Posterior vena cava (tissue), 2 donors: ENCODE results near the gene NTM. TPM values are rescaled to one million over a fixed set of nuclear protein-coding genes. Genes with fewer than 3 reads are reported as not detected.

Experiments used
- DNase-seq: peaks from one replicate; pipeline ENCODE4 v3.0.0-alpha.2; 2020; ENCODE audit warnings: low spot score
- intact Hi-C, 2 donors: fragments of 100-400 bp; cut with DNase I; formaldehyde crosslinking; loops; one replicate each; pipeline versions ENCODE4 v1.14.1 to v1.14.2; 2022 to 2023
- total RNA-seq, 2 donors: library from RNA; stranded (reverse); fragmentation: NEBNext Ultra II Directional; extraction: Animal tissue kit (Norgen Biotek cat#: 25700); gene quantifications; one replicate each; pipeline ENCODE4 v1.2.1, GENCODE V29; 2021
- donor health status: DM: yes; HTN: yes; CAD: no.
- donor health status: DM: yes; HTN: yes; CAD: no.

NTM gene
- total RNA-seq, 2 donors from 2014 or later = 8.2 to 16.1 TPM

- intact Hi-C loops = no loop called here
- DNase-seq = no peak
These were observed 388.7 kb downstream of the NTM start for GRCh38 chr11:131759140-131759539.

GRCh38 chr11:131760091-131761061 lies 390.0 kb downstream of the NTM start:
- DNase-seq = no peak
- intact Hi-C loops = no loop called here

GRCh38 chr11:131762346-131763110 lies 392.1 kb downstream of the NTM start:
- intact Hi-C loops = no loop called here
- DNase-seq = no peak

- DNase-seq = no peak
- intact Hi-C loops = no loop called here
These were observed 392.9 kb downstream of the NTM start for GRCh38 chr11:131763193-131763890.

- no peak for DNase-seq
- intact Hi-C loops = no loop called here
These were observed 393.7 kb downstream of the NTM start for GRCh38 chr11:131764126-131764525.

- intact Hi-C loops = no loop called here
- DNase-seq = no peak
These were observed 394.2 kb downstream of the NTM start for GRCh38 chr11:131764649-131765048.

GRCh38 chr11:131766637-131767036 lies 396.2 kb downstream of the NTM start:
- intact Hi-C loops = no loop called here
- no peak for DNase-seq

- DNase-seq = no peak
These were observed 397.0 kb downstream of the NTM start for GRCh38 chr11:131767421-131767820.

GRCh38 chr11:131770801-131771200 lies 400.4 kb downstream of the NTM start:
- intact Hi-C loops = no loop called here

More at GRCh38 chr11:131767421-131767820, 397.0 kb downstream of the NTM start:
- intact Hi-C loops = no loop called here

GRCh38 chr11:131771471-131771870 lies 401.1 kb downstream of the NTM start:
- intact Hi-C loops = no loop called here
- no peak for DNase-seq

More at GRCh38 chr11:131770801-131771200, 400.4 kb downstream of the NTM start:
- no peak for DNase-seq

GRCh38 chr11:131773626-131774025 lies 403.2 kb downstream of the NTM start:
- intact Hi-C loops = no loop called here
- no peak for DNase-seq

GRCh38 chr11:131776211-131776610 lies 405.8 kb downstream of the NTM start:
- intact Hi-C loops = no loop called here
- no peak for DNase-seq

- intact Hi-C loops = no loop called here
- no peak for DNase-seq
These were observed 415.4 kb downstream of the NTM start for GRCh38 chr11:131785801-131786200.

- intact Hi-C loops = no loop called here
- DNase-seq = no peak
These were observed 416.7 kb downstream of the NTM start for GRCh38 chr11:131787119-131787518.

GRCh38 chr11:131790586-131790985 lies 420.2 kb downstream of the NTM start:
- intact Hi-C loops = no loop called here
- DNase-seq = no peak

GRCh38 chr11:131792243-131792642 lies 421.8 kb downstream of the NTM start:
- intact Hi-C loops = no loop called here
- DNase-seq = no peak

- no peak for DNase-seq
- intact Hi-C loops = no loop called here
These were observed 425.7 kb downstream of the NTM start for GRCh38 chr11:131796089-131796488.

- intact Hi-C loops = no loop called here
- DNase-seq = no peak
These were observed 426.1 kb downstream of the NTM start for GRCh38 chr11:131796541-131796940.

GRCh38 chr11:131800452-131800851 lies 430.0 kb downstream of the NTM start:
- DNase-seq = no peak
- intact Hi-C loops = no loop called here
